K562 (cell line): ENCODE data around the gene TGOLN2. TPM values are rescaled to one million over a fixed set of nuclear protein-coding genes. Genes with fewer than 3 reads are reported as not detected.

ENCODE experiments used
- E2F6 ChIP-seq, 2 experiments: IDR thresholded peaks; 2 replicates each; pipeline ENCODE4 v1.6.1; 2011; ENCODE audit warnings: borderline replicate concordance in 1 of 2, control low read depth in 1 of 2, low read depth in 1 of 2, low read length in 1 of 2, mild to moderate bottlenecking in 1 of 2, mixed read lengths in 1 of 2, moderate library complexity in 1 of 2; ENCODE audit not compliant: insufficient read depth in 1 of 2, insufficient read length in 1 of 2, poor library complexity in 1 of 2, severe bottlenecking in 1 of 2; ENCODE audit errors: extremely low read depth in 1 of 2
- MEF2D ChIP-seq: conservative IDR thresholded peaks from 2 replicates; pipeline ENCODE4 v1.6.1; 2016; ENCODE audit warnings: low read depth, missing genetic modification characterization, missing compliant biosample characterization
- polyA plus RNA-seq, 8 experiments: library from polyadenylated mRNA; depleted of rRNA in 4 of 8; stranded (reverse) in 5 of 8; unstranded in 3 of 8; fragments of >200 nt; fragmentation: Nextera tagmentation in 2 of 8; fragmentation: Illumina TruSeq in 1 of 8; extraction: Ambion mirVana in 2 of 8; extraction: Trizol in 1 of 8; gene quantifications; 2 replicates each; pipeline versions ENCODE4 v1.2.1 to v1.2.3, GENCODE V29; 2011 to 2014; ENCODE audit warnings: inconsistent platforms in 1 of 8, missing spikeins in 1 of 8
- total RNA-seq, 7 experiments: library from RNA; depleted of rRNA in 6 of 7; stranded (reverse); fragments of >200 nt in 6 of 7; fragmentation: Illumina TruSeq in 2 of 7; extraction: Trizol in 2 of 7; gene quantifications; 2 replicates each; pipeline versions ENCODE4 v1.2.1 to v1.2.3, GENCODE V29; 2011 to 2021; ENCODE audit warnings: low replicate concordance in 1 of 7
- TF ChIP-seq, protein P1 (sequence below): IDR thresholded peaks from 2 replicates; pipeline ENCODE4 v1.6.1; 2011; ENCODE audit not compliant: insufficient read length; ENCODE audit errors: extremely low read depth
- TF ChIP-seq, protein P2 (sequence below): fragments of 200-400 bp; formaldehyde crosslinking; IDR thresholded peaks from 2 replicates; pipeline ENCODE4 v1.6.1; 2017; ENCODE audit warnings: mild to moderate bottlenecking, low read depth, low read length, moderate library complexity

The TGOLN2 gene
- total and polyA plus RNA-seq, 9 of the 15 experiments (the other 6 are each of a cell fraction or from before 2014, with no cell fraction given): 13.0 to 66.5 (median 35.9) TPM

DNA sequence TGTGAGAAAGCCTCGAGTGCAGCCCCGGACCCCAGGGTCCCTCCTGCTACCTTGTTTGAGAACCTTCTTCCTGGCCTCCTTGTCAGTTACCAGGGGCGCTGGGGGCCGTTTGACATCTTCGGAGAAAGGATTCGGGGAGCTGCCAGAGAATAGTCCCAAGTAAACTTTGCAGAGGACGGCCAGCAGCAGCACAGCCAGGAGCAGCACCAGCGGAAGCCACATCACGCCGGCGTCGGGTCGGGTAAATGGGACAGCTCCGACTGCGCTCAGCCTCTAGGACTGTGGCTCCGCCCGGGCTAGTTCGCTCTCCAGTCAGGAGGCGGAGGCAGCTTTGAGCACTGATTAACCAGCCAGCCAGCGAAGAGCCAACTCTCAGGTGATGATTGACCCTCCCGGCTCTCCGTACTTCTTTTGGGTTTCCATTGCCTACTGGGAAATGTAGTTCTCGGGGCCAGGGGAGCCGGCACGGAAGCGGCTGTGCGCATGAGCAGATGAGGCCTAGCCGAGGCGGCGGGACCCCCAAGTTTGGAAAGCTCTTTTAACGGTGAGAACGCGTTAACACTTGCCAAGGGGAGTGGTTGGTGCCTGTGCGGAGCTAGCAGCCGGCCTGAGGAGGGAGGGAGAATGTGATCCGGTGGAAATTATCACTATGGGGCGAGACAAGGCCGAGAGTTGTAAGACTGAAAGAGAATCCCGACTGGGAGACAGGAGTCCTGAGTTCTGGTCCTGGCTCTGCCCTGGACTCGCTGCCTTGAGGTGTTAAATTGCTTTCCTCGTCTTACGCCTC, 26.7 kb upstream of the TGOLN2 start, which contains the start of the genes ELMOD3 and RETSAT (continued):
- TF ChIP-seq MEF2D (tag) (no peak), E2F6 (IDR thresholded peaks at IDR 0.05; ENCODE audit: borderline replicate concordance in 1 of 2, extremely low read depth in 1 of 2, insufficient read depth in 1 of 2, insufficient read length in 1 of 2, low read depth in 1 of 2, low read length in 1 of 2, poor library complexity in 1 of 2, severe bottlenecking in 1 of 2) (peak in 1 of 2 experiments; percentile 42)
- TF ChIP-seq, protein P1, sequence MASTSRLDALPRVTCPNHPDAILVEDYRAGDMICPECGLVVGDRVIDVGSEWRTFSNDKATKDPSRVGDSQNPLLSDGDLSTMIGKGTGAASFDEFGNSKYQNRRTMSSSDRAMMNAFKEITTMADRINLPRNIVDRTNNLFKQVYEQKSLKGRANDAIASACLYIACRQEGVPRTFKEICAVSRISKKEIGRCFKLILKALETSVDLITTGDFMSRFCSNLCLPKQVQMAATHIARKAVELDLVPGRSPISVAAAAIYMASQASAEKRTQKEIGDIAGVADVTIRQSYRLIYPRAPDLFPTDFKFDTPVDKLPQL: peak; percentile 79
- TF ChIP-seq, protein P2, sequence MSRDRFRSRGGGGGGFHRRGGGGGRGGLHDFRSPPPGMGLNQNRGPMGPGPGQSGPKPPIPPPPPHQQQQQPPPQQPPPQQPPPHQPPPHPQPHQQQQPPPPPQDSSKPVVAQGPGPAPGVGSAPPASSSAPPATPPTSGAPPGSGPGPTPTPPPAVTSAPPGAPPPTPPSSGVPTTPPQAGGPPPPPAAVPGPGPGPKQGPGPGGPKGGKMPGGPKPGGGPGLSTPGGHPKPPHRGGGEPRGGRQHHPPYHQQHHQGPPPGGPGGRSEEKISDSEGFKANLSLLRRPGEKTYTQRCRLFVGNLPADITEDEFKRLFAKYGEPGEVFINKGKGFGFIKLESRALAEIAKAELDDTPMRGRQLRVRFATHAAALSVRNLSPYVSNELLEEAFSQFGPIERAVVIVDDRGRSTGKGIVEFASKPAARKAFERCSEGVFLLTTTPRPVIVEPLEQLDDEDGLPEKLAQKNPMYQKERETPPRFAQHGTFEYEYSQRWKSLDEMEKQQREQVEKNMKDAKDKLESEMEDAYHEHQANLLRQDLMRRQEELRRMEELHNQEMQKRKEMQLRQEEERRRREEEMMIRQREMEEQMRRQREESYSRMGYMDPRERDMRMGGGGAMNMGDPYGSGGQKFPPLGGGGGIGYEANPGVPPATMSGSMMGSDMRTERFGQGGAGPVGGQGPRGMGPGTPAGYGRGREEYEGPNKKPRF: no peak
- TF ChIP-seq, all 486 proteins: peak for 126
